HG02943 (cell line): ENCODE data around the gene HELLS.
"Not testable (repeated sequence)": the region's sequence is repeated elsewhere in the genome, so short reads cannot be mapped to it uniquely, and the experiment has no call there.

Experiments used
- ATAC-seq: cut with Tn5 transposase; IDR thresholded peaks from one replicate; pipeline ENCODE4 v1.9.1; 2021; ENCODE audit warnings: mild to moderate bottlenecking, low read depth, moderate library complexity; ENCODE audit not compliant: unreplicated experiment

HELLS gene

DNA sequence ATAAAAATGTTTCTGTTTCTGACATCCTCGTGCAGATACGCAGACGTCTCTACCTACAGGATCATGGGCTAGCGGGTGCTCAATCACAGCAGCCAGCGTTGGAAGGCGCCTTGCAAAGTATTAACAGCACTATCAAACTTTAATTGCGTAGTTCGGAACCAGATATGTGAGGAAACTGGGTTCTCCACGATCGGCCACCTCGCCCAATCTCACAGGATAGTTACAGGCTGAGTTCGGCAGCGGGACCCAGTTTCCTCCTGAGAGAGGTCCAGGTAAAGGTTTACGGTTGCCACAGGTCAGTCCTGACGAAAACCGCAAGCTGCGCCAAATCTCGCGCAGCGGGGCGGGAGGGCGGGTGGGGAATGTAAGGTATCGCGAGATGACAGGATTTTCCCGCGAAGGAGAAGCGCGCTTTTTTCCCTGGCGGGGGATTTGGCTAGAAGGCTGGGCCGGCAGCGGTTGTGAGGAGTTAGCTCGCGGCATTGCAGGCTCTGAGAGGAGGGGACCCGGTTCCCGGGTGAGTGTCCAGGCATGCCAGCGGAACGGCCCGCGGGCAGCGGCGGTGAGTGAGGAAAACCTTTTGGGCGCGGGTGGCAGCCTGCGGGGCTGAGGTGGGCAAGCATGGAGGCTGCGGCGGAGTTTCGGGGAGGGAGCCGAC lies at the start of gene HELLS:
Gene HELLS (plus strand): TSS at position 398 of the 658 bp plus-strand sequence. CDS start 134 bp downstream, at position 532.
- peak; percentile 72 for ATAC-seq

- no peak for ATAC-seq
Measured at GRCh38 chr10:94496010-94496409, 49.6 kb upstream of the HELLS start.

DNA sequence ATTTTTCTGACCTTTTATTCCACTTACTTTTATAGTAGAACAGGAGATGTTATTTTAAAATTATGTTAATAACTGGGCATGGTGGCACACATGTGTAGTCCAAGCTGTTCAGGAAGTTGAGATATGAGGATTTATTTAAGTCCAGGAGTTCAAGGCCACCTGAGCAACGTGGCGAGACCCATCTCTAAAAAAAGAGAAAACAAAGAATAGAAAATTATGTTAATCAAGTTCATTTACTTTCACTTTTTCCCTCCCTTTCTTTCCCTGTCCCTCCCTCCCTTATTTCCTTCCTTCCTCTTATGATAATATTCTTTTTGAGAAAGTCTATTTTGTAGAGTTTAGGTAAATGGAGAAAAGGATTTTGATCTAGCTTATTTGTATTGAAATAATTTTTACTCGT lies 48.9 kb upstream of the HELLS start:
- ATAC-seq = no peak

- ATAC-seq = no peak
Measured at GRCh38 chr10:94500063-94500462, 45.5 kb upstream of the HELLS start.

GRCh38 chr10:94521276-94522250 lies 24.0 kb upstream of the HELLS start:
- ATAC-seq = no peak

GRCh38 chr10:94524146-94524545 lies 21.4 kb upstream of the HELLS start:
- ATAC-seq = no peak

DNA sequence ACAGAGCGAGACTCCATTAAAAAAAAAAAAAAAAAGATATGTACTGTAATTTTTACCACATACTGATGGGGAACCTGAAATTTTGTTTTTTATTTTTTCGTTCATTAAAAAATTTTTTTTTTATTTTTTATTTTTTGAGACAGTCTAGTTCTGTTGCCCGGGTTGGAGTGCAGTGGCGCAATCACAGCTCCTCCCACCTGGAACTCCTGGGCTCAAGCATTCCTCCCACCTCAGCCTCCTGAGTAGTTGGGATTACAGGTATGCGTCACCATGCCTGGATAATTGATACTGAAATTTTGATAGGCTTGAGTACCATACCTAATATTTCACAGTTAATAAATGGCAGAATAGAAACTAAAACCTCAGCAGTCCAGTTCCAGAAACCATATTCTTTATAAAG lies 20.9 kb upstream of the HELLS start:
- ATAC-seq = no peak

- ATAC-seq = not testable (repeated sequence)
Measured at GRCh38 chr10:94531550-94531949, 14.0 kb upstream of the HELLS start.

GRCh38 chr10:94533027-94533426 lies 12.6 kb upstream of the HELLS start:
- ATAC-seq = no peak

- not testable (repeated sequence) for ATAC-seq
Measured at GRCh38 chr10:94542282-94542681, 3.3 kb upstream of the HELLS start.

DNA sequence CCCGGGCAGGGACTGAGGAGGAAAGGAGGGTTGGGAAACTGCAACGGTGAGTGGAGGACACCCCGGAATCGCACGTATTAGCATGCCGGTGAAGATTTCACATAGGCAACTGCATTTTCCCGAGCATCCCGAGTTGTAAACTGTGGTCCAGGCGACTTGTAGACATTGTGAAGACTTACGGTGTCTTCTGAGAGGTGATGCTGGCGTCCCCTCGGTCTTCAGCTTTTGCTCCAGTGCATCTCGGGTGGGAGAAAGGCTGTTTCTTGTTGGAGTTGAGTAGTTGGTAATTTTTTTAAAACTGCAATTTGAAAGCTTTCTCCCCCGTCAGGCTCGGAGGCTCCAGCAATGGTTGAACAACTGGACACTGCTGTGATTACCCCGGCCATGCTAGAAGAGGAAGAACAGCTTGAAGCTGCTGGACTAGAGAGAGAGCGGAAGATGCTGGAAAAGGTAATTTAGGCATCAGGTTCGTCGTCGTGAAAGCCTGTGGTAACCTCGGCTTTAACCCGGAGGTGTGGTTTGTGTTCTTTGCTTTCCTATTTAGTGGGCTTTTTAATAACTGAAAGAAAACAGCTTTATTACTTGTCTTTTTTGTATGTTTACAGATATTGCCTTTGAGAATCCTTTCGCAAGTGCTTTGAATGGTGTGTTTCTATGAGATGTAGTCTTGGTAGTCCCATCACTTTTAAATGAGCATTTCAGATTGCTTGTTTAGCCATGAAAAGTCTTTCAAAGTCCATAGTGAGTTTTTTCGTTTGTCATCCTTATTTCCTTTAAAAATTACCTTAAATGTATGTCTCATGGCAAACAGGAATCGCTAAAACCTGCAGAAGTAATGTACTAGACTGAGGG lies 687 bp downstream of the HELLS start:
- peak; percentile 30 for ATAC-seq

- no peak for ATAC-seq
Measured at GRCh38 chr10:94546901-94547185, 1.3 kb downstream of the HELLS start.

- no peak for ATAC-seq
Measured at GRCh38 chr10:94549221-94549620, 3.6 kb downstream of the HELLS start.

DNA sequence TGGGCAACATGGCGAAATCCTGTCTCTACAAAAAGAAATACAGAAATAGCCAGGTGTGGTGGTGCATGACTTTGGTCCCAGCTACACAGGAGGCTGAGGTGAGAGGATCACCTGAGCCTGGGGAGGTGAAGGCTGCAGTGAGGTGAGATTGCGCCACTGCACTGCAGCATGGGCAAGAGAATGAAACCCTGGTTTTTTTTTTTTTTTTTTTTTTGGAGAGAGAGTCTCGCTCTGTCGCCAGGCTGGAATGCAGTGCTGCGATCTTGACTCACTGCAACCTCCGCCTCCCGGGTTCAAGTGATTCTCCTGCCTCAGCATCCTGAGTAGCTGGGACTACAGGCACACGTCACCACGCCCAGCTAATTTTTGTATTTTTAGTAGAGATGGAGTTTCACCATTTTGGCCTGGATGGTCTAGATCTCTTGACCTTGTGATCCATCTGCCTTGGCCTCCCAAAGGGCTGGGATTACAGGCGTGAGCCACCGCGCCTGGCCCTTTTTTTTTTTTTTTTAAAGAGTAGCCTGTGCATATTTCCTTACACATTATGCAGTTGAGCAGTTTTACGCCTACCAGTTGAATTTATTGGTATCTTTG lies 22.2 kb downstream of the HELLS start:
- ATAC-seq = not testable (repeated sequence)

DNA sequence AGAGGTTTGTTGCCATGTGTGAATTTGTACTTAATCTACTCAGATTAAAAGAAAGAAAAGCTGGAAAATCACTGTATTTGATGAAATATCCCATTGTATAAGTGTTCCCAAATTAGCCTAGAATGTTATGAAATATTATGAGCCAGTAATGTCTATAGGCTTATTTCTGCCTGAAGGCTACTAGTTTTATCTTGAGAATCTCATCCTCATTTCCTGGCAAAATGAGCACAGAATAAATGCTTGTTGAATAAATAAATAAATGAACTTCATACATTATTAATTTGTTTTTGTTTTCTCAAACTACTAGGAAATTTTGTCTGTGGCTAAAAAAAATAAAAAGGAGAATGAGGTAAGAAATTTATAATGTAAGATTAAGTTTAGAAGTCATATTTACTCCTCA lies 25.5 kb downstream of the HELLS start:
- ATAC-seq = no peak

GRCh38 chr10:94571528-94571927 lies 25.9 kb downstream of the HELLS start:
- no peak for ATAC-seq

GRCh38 chr10:94578790-94579189 lies 33.2 kb downstream of the HELLS start:
- ATAC-seq = no peak

- ATAC-seq = no peak
Measured at GRCh38 chr10:94583124-94583523, 37.5 kb downstream of the HELLS start.

- no peak for ATAC-seq
Measured at GRCh38 chr10:94591461-94592205, 46.0 kb downstream of the HELLS start.
